ENCODE results near the gene C1orf21.

Gene C1orf21

DNA sequence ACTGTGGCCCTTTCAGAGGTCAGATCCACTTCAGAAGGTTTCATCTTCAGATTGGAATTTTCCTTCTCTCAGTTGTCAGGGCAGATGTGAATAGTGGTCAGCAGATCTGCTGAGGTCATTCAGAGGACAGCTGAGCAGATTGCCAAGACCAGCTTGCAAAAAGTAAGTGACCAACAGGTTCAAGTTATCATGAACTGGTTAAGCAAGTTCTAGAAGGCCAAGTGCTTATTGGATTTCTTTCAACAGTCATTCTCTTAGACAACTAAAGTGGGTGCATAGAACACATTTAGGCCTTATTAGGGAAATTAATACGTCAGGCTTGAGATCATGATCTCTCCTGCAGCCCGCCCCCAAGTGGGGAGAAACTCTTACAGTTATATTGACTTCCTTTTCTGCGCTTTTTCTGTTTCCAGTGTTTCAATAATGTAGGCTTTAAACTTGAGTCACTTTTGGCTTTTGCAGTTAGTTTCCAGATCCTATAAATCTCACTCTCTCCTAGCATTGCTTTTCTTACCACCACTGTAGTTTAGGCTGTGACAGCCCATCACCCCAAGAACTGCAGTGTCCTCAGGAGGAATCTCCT is 96.4 kb downstream of the C1orf21 start:
- Histone ChIP-seq H2AK5ac (ENCODE audit: low read length) (no peak overlapping the region), H2BK120ac (ENCODE audit: low read depth, low read length) (no peak overlapping the region), H3K4me1 (ENCODE audit: control insufficient read depth, low read depth, low read length) (peaks cover 15% of the 10 kb centered on the region), H3K4me3 (ENCODE audit: low read length) (no peak overlapping the region), H3K4me2 (ENCODE audit: low read length) (no peak overlapping the region), H3K27ac (ENCODE audit: low read depth, low read length) (no peak overlapping the region), H4K8ac (ENCODE audit: low read depth, low read length) (no peak overlapping the region), H3K27me3 (ENCODE audit: insufficient read depth, low read length, poor library complexity) (no peaks in the 10 kb centered on the region), H3K79me1 (ENCODE audit: low read length) (no peaks in the 10 kb centered on the region), H3K18ac (ENCODE audit: low read length) (no peak overlapping the region), H3K4ac (ENCODE audit: low read depth, low read length) (no peak overlapping the region), H4K5ac (ENCODE audit: low read length) (no peak overlapping the region), H3K23ac (ENCODE audit: low read length) (no peak overlapping the region), H2BK5ac (ENCODE audit: low read length) (no peak overlapping the region), H3K56ac (ENCODE audit: low read length) (no peak overlapping the region), H3K36me3 (ENCODE audit: control insufficient read depth, insufficient read depth, low read length) (no peaks in the 10 kb centered on the region), H3K9ac (ENCODE audit: low read length) (no peak overlapping the region), H3K79me2 (ENCODE audit: control insufficient read depth, insufficient read depth, low read length) (no peaks in the 10 kb centered on the region), H2BK15ac (replicated peaks; ENCODE audit: low read depth) (no peak overlapping the region)
- no peak for DNase-seq
- no CpG with 5 or more reads among the region's 3 CpGs for WGBS (ENCODE audit: extremely low coverage, insufficient coverage, low lambda C conversion rate)

DNA sequence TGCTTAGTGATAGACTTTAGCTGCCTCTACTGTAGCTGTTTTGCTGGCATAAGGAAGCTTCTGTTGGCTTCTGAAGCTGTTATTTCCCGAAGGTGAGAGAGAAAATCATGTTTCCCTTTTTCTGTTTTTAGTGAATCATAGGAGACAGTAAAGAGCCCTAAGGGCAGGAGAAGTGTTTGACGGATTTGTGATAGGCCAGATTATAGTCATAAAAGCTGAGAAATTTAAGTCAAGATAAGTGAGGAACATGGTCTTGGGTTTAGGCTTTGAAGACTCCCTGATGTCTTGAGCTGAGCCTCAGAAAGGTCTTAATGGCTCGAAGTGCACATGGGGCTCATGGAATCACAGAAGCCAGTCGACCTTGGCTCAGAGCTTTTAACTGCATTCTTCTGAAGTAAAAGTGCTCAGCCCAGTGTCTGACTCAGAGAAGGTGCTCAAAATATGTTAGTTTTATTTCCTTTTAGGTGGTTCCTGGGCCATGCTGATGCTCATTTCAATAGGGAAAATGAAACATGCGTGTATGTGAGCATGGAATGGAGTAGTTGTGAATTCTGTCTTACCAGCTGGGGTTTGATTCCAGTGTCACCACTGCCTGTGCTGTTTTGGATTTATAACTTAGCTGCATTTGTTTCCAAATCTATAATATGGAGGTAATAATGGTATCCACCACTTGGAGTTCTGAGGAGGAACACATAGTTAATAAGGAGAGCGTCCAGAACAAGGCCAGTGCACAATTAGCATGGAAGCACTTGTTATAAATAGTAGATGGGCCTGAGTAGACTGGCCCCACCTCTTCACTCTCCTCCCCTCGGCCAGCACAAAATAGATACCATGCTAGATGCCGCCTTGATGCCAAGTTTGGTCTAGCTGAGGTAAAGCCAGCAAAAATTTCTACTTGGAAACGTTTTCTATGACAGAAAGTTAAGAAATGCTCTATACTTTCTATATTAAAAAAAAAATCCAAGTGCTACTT is 99.2 kb downstream of the C1orf21 start:
- no peak overlapping the region for H2BK120ac ChIP-seq (ENCODE audit: low read depth, low read length)
- no peaks in the 10 kb centered on the region for H3K79me2 ChIP-seq (ENCODE audit: control insufficient read depth, insufficient read depth, low read length)
- DNase-seq: no peak
- H3K56ac ChIP-seq (ENCODE audit: low read length): no peak overlapping the region
- WGBS (ENCODE audit: extremely low coverage, insufficient coverage, low lambda C conversion rate): no CpG with 5 or more reads among the region's 9 CpGs
- H3K18ac ChIP-seq (ENCODE audit: low read length): no peak overlapping the region
- no peaks in the 10 kb centered on the region for H3K36me3 ChIP-seq (ENCODE audit: control insufficient read depth, insufficient read depth, low read length)
- no peak overlapping the region for H2AK5ac ChIP-seq (ENCODE audit: low read length)
- no peak overlapping the region for H2BK5ac ChIP-seq (ENCODE audit: low read length)
- H3K27ac ChIP-seq (ENCODE audit: low read depth, low read length): no peak overlapping the region
- H2BK15ac ChIP-seq (replicated peaks; ENCODE audit: low read depth): no peak overlapping the region
- H3K79me1 ChIP-seq (ENCODE audit: low read length): no peaks in the 10 kb centered on the region
- H4K8ac ChIP-seq (ENCODE audit: low read depth, low read length): no peak overlapping the region
- H3K4ac ChIP-seq (ENCODE audit: low read depth, low read length): no peak overlapping the region
- no peak overlapping the region for H3K4me2 ChIP-seq (ENCODE audit: low read length)
- H3K27me3 ChIP-seq (ENCODE audit: insufficient read depth, low read length, poor library complexity): no peaks in the 10 kb centered on the region
- no peak overlapping the region for H3K4me3 ChIP-seq (ENCODE audit: low read length)
- H3K9ac ChIP-seq (ENCODE audit: low read length): no peak overlapping the region
- H3K23ac ChIP-seq (ENCODE audit: low read length): no peak overlapping the region
- no peak overlapping the region for H4K5ac ChIP-seq (ENCODE audit: low read length)
- H3K4me1 ChIP-seq (ENCODE audit: control insufficient read depth, low read depth, low read length): peaks cover 11% of the 10 kb centered on the region

DNA sequence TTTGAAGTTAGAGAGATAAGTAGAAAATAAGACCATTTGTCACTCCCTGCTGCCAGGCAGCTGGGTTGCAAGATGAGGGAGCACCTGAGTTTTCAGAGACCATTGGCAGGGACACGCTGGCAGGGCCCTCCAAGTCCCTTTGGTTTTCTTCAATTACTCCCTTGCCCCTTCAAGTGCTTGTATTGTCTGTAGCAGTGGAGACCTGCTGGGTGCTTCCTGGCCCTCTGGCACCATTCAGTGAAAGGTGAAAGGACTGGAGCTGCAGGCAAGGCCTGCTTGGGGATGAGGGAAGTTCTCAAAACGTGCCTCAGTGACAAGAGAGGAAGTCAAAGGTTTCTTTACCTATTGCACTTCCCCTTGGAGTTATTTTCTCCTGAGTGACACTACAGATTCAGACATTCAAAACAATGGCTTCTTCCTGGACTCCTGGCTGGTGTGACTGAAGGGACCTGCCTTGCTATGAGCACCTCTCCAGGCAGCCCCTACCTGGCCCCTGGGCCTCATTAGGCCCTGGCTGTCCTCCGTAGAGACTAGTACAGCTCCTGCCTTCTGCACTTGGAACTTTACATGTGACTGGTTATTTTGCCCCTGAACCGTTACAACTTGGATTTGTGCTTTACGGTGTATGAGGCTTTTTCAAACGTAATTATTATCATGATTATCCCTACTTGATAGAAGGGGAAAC is 100.1 kb downstream of the C1orf21 start:
- Histone ChIP-seq H3K9ac (ENCODE audit: low read length) (no peak overlapping the region), H2AK5ac (ENCODE audit: low read length) (no peak overlapping the region), H4K5ac (ENCODE audit: low read length) (no peak overlapping the region), H3K27ac (ENCODE audit: low read depth, low read length) (no peak overlapping the region), H3K4me2 (ENCODE audit: low read length) (no peak overlapping the region), H3K79me1 (ENCODE audit: low read length) (no peaks in the 10 kb centered on the region), H3K56ac (ENCODE audit: low read length) (no peak overlapping the region), H3K23ac (ENCODE audit: low read length) (no peak overlapping the region), H3K27me3 (ENCODE audit: insufficient read depth, low read length, poor library complexity) (no peaks in the 10 kb centered on the region), H3K18ac (ENCODE audit: low read length) (no peak overlapping the region), H2BK120ac (ENCODE audit: low read depth, low read length) (no peak overlapping the region), H3K4ac (ENCODE audit: low read depth, low read length) (no peak overlapping the region), H2BK5ac (ENCODE audit: low read length) (no peak overlapping the region), H3K4me1 (ENCODE audit: control insufficient read depth, low read depth, low read length) (peaks cover 6% of the 10 kb centered on the region), H3K79me2 (ENCODE audit: control insufficient read depth, insufficient read depth, low read length) (no peaks in the 10 kb centered on the region), H2BK15ac (replicated peaks; ENCODE audit: low read depth) (no peak overlapping the region), H3K36me3 (ENCODE audit: control insufficient read depth, insufficient read depth, low read length) (no peaks in the 10 kb centered on the region), H4K8ac (ENCODE audit: low read depth, low read length) (no peak overlapping the region), H3K4me3 (ENCODE audit: low read length) (no peak overlapping the region)
- no CpG with 5 or more reads among the region's 6 CpGs for WGBS (ENCODE audit: extremely low coverage, insufficient coverage, low lambda C conversion rate)
- DNase-seq: peak; percentile 64

DNA sequence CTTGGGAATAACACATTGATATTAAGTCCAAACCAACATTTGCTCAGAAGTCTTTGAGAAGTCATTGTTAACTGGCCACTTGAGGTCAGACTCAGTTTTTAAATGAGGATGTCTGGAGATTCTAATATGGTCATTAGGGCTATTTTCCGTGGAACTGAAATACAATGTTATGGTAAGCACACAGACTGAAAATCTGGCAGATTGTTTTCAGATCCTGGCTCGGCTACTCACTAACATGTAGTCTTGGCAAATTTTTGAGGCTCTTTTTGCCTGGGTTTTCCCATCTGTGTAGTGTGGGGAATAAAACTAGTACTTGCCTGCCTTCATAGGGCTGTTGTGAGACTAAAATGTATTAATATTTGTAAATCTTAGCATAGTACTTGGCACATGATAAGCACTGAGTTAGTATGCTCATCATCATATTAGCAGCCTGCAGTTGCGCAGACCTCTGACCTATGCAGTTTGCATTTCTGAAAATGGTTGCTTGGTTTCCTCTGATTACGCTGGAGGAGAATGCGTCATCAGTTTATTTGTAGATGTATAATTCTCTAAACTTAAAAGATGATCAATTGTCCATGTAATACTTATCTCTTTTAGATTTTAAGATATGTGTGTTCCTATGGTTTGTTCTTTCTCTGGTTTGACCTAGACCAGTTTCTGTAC is 100.8 kb downstream of the C1orf21 start:
- Histone ChIP-seq H3K4me1 (ENCODE audit: control insufficient read depth, low read depth, low read length) (peaks cover 6% of the 10 kb centered on the region), H3K23ac (ENCODE audit: low read length) (no peak overlapping the region), H2BK15ac (replicated peaks; ENCODE audit: low read depth) (no peak overlapping the region), H3K79me1 (ENCODE audit: low read length) (no peaks in the 10 kb centered on the region), H3K79me2 (ENCODE audit: control insufficient read depth, insufficient read depth, low read length) (no peaks in the 10 kb centered on the region), H2BK120ac (ENCODE audit: low read depth, low read length) (no peak overlapping the region), H3K27me3 (ENCODE audit: insufficient read depth, low read length, poor library complexity) (no peaks in the 10 kb centered on the region), H3K56ac (ENCODE audit: low read length) (no peak overlapping the region), H3K4me3 (ENCODE audit: low read length) (no peak overlapping the region), H2AK5ac (ENCODE audit: low read length) (no peak overlapping the region), H3K36me3 (ENCODE audit: control insufficient read depth, insufficient read depth, low read length) (no peaks in the 10 kb centered on the region), H3K9ac (ENCODE audit: low read length) (no peak overlapping the region), H3K4me2 (ENCODE audit: low read length) (no peak overlapping the region), H4K8ac (ENCODE audit: low read depth, low read length) (no peak overlapping the region), H3K4ac (ENCODE audit: low read depth, low read length) (no peak overlapping the region), H3K18ac (ENCODE audit: low read length) (no peak overlapping the region), H4K5ac (ENCODE audit: low read length) (no peak overlapping the region), H2BK5ac (ENCODE audit: low read length) (no peak overlapping the region), H3K27ac (ENCODE audit: low read depth, low read length) (no peak overlapping the region)
- no CpG with 5 or more reads among the region's 5 CpGs for WGBS (ENCODE audit: extremely low coverage, insufficient coverage, low lambda C conversion rate)
- DNase-seq: no peak

DNA sequence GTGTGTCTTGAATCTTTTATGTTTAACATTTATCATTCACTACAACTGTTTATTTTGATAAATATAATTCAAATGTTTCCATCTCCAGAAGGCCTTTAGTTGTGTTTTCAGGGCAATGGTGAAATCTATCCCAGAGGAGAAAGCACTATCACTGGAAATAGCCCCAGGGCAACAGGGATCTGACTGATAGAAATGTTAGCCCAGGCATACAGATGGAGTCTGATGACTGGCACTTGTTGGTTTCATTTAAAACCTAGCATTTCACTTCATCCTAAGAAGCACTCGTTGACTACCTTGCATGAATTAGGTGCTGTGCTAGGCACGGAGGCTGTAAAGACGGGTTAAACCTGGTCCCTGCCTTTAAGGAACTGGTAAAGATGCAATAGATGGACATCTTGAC is 103.1 kb downstream of the C1orf21 start:
- Histone ChIP-seq H4K8ac (ENCODE audit: low read depth, low read length) (no peak overlapping the region), H3K56ac (ENCODE audit: low read length) (no peak overlapping the region), H4K5ac (ENCODE audit: low read length) (no peak overlapping the region), H3K79me1 (ENCODE audit: low read length) (no peaks in the 10 kb centered on the region), H2BK120ac (ENCODE audit: low read depth, low read length) (no peak overlapping the region), H3K79me2 (ENCODE audit: control insufficient read depth, insufficient read depth, low read length) (no peaks in the 10 kb centered on the region), H3K4me1 (ENCODE audit: control insufficient read depth, low read depth, low read length) (peaks cover 6% of the 10 kb centered on the region), H3K4me3 (ENCODE audit: low read length) (no peak overlapping the region), H3K27me3 (ENCODE audit: insufficient read depth, low read length, poor library complexity) (no peaks in the 10 kb centered on the region), H2BK5ac (ENCODE audit: low read length) (no peak overlapping the region), H3K9ac (ENCODE audit: low read length) (no peak overlapping the region), H3K27ac (ENCODE audit: low read depth, low read length) (no peak overlapping the region), H2AK5ac (ENCODE audit: low read length) (no peak overlapping the region), H2BK15ac (replicated peaks; ENCODE audit: low read depth) (no peak overlapping the region), H3K4ac (ENCODE audit: low read depth, low read length) (no peak overlapping the region), H3K4me2 (ENCODE audit: low read length) (no peak overlapping the region), H3K23ac (ENCODE audit: low read length) (no peak overlapping the region), H3K36me3 (ENCODE audit: control insufficient read depth, insufficient read depth, low read length) (no peaks in the 10 kb centered on the region), H3K18ac (ENCODE audit: low read length) (no peak overlapping the region)
- no CpG with 5 or more reads among the region's 3 CpGs for WGBS (ENCODE audit: extremely low coverage, insufficient coverage, low lambda C conversion rate)
- no peak for DNase-seq

All from mesendoderm (in vitro differentiated cells).